Measurements from ENCODE around the gene GSE1.

The GSE1 gene

GRCh38 chr16:85706449-85707034 is 93.4 kb downstream of the GSE1 start:
- no peak for DNase-seq (ENCODE audit: low spot score)

- DNase-seq (ENCODE audit: low spot score), result no peak
Observed at GRCh38 chr16:85707528-85708095, 94.5 kb downstream of the GSE1 start.

DNA sequence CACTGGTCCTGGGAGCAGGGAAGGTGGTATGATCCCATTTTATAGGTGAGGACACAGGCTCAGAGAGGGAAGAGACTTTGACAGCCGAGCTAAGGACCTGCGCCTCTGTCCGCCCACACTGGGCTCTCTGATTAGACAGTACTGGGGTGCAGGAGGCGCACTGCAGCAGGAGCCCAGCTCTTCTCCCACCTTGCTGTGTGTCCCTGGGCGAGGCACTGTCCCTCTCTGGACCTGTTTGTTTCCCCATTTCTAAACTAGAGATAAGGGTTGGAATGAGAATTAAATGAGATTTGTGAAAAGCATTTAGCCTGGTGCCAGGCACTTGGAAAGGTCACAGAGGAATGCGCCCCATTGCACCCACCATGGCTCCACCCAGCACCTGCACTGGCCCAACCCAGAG is 95.2 kb downstream of the GSE1 start:
- DNase-seq (ENCODE audit: low spot score), result no peak

GRCh38 chr16:85709766-85710585 is 96.9 kb downstream of the GSE1 start:
- DNase-seq (ENCODE audit: low spot score), result no peak

DNA sequence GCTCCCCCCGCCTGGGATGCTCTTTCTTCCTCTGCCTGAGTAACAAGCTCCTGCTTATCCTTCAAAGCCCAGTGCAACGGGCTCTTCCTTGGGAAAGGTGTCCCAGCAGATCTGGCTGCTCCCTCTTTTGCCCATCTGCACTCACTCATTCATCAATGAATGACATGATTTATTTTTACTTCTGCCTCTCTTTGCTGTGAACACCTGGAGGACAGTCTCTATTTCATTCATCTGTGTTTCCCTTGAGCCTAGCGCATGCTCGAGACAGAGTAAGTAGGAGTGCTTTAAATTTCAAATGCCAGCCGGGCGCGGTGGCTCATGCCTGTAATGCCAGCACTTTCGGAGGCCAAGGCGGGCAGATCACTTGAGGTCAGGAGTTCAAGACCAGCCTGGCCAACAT is 97.6 kb downstream of the GSE1 start:
- DNase-seq (ENCODE audit: low spot score), result no peak

DNA sequence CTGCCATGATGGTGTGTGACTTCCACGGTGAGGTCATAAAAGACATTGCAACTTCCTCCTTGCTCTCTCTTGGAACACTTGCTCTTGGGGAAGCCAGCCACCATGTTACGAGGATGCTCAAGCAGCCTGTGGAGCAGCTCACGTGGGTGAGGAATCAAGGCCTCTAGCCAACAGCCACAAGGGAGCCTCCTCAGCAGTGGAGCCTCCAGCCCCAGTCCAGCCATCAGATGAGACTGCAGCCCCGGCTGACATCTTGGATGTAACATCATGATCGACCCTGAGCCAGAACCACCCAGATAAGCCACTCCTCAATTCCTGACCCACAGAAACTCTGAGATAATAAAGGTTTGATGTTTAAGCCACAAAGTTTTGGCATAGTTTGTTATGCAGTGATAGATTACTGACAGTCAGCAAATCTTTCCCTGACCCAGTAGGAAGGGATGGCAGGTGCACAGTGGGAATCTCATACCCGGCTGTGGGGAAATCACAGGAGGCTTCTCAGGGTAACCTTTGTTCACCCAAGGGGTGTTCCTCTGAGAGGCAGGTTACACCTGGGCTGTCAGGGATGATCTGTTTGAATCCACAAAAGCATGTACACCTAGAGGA is 99.0 kb downstream of the GSE1 start:
- no peak for DNase-seq (ENCODE audit: low spot score)

GRCh38 chr16:85712801-85713200 is 99.7 kb downstream of the GSE1 start:
- peak; percentile 70 for DNase-seq (ENCODE audit: low spot score)

DNA sequence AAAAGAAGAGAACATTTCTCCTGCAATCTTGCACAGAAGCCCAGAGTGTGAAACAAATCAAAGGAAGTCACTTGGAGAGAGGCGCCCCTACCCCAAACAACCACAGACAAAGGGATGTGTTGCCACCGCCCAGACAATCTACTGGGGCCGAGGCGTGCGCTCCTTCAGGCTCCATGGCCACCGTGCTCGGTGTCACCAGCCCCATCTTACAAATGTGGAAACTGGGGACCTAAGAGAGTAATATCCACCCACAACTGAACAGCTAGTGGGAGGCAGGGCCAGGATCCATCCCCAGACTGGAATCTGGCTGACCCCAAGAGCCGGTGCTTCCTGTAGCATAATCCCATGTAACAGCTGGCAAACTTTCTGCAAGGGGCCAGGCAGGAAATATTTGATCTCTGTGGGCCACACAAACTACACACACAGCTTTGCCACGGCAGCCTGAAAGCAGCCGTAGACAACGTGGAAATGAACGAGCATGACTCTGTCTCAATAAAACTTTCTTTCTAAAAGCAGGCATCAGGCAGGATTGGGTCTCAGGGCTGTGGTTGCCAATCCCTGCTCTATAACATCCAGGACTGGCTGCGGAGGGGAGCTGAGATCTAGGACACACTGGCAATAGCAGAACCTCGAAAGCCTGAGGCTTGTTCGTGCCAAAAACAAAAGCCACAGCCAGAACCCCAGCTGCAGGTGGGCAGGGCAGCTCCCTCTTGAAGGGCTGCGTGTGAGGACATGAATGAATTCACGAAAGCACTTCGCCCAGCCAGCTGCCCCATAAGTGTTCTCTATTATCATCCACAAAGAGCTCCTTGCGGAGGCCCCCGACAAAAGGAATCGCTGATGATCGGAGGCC is 102.3 kb downstream of the GSE1 start:
- peak; percentile 36 for DNase-seq (ENCODE audit: low spot score)

- DNase-seq (ENCODE audit: low spot score), result no peak
Observed at GRCh38 chr16:85716022-85716679, 103.0 kb downstream of the GSE1 start.

- DNase-seq (ENCODE audit: low spot score), result no peak
Observed at GRCh38 chr16:85716680-85717038, 103.5 kb downstream of the GSE1 start.

GRCh38 chr16:85717393-85718152 is 104.5 kb downstream of the GSE1 start:
- peak; percentile 59 for DNase-seq (ENCODE audit: low spot score)

GRCh38 chr16:85718153-85718477 is 105.0 kb downstream of the GSE1 start:
- DNase-seq (ENCODE audit: low spot score), result no peak

DNA sequence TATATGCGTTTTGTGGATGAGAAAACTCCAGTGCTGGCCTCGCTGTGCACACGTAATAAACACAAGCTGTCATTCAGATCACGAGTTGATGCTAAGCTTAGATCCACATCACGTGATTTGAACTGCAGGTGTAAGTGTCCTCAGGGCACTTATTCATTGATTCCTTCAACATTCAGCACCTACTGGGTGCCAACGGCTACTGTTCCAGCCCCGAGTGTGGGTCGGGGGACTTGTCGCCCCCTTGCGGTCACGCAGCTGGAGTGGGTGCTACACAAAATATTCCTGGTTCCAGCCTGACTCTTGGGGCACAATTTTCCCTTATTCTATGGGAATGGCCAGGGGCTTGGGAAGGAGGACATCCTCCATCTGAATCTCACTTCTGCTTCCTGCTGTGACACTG is 105.6 kb downstream of the GSE1 start:
- DNase-seq (ENCODE audit: low spot score), result no peak

- no peak for DNase-seq (ENCODE audit: low spot score)
Observed at GRCh38 chr16:85719605-85720301, 106.6 kb downstream of the GSE1 start.

DNA sequence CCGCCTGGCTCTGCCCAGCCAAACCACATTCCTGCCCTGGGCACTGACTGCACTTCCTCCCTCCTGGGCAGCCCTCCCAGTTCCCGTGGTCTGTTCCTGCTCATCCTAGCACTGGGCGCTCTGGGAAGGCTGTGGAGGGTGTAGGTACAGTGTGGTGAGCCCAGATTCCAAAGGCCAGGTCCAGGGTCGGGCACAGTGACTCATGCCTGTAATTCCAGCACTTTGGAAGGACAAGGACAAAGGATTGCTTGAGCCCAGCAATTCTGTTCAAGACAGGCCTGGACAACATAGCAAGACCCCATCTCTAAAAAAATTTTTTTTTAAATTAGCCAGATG is 107.1 kb downstream of the GSE1 start:
- DNase-seq (ENCODE audit: low spot score), result peak; percentile 76

DNA sequence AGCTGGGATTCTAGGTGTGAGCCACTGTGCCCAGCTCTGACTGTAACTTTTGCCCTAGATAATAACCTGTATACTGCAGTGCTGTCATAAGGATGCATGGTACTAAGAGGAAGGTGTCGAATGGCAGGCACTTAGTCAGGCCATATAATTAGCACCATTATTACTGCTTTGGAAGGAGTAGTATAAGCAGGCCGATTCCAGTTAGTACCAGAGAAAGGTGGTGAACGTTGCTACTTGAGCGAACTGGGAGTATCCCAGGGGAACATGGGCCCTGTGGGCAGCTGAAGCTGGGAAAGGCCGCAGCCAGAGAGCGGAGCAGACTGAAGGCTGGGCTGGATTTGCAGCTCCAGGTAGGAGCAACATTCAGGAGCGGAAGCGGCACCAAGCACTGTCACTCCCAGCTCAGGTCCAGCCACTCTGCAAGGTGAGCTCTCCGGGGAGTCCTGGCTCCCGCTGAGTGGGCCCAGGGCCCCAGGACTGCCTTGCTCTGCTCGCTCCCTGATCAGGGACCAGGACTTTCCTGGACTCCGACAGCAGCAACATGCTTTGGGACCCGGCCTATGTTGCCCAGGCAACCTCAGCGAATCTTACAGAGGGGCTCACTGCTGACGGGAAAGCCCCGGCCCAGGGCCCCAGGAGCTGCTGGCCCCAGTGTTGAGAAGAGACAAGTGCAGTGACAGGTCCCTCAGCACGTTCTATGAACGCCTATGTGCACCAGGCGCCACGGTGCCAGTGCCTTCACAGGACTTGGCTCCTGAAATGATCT is 109.2 kb downstream of the GSE1 start:
- DNase-seq (ENCODE audit: low spot score), result no peak

DNA sequence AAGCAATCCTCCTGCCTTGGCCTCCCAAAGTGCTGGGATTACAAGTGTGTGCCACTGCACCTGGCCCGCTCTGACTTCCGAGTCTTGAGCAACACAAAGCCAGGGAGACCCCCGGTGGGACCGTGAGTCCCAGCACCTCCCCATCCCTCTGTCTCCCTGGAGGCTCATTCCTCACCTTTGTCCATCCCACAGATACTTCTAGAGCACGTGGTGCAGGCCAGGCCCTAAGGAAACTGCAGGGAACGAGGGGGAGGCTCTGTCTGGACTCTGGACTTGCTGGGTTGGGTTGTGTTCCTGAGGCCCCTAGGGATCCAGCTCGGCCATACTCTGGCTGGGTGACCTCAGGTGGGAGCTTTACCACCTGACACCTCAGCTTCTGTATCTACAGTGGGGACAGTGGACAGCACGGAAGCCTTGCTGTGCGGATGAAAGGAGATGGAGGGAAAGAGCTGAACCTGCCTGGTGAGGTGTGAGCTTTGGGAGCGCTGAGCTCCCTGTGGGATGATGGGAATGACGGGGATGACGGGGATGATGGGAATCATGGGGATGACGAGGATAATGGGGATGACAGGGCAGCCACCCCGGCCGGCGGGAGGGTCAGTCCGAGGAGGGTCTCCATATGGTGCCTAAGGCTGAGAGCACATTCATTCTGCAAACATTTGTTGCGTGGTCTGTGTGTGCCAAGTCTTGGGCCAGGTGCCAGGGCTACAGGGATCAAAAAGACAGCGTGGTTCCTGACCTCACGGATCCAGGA is 111.2 kb downstream of the GSE1 start:
- no peak for DNase-seq (ENCODE audit: low spot score)

DNA sequence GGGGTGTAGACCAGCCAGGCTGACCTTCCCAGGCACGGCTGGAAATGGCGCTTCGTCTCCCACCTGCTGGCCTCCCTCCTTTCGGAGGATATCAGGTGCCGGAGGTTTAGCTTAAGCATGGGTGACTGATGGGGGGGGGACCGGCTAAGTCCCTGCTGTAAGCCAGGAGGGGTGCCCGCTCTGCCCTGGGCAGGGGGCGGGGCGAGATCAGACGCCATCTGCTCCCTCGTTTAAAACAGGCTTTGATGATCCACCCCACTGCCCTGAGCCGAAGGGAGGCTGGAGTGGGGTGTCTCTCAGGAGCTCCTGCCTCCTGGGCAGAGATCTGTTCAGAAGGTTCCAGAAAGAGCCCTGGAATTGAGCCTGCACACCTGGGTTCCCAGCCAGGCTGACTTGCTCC is 111.8 kb downstream of the GSE1 start:
- no peak for DNase-seq (ENCODE audit: low spot score)
